HEK293 (cell line): Measurements from ENCODE around the gene VWA3B.

Experiments used
- KLF16 ChIP-seq: fragments of 450-650 bp; formaldehyde crosslinking; IDR thresholded peaks from 2 replicates; pipeline ENCODE4 v1.5.1; 2017; ENCODE audit warnings: missing biosample characterization, missing genetic modification characterization
- REPIN1 ChIP-seq: fragments of 450-650 bp; formaldehyde crosslinking; IDR thresholded peaks from 2 replicates; pipeline ENCODE4 v1.5.1; 2017; ENCODE audit warnings: missing biosample characterization, missing genetic modification characterization, low read depth
- YY1 ChIP-seq: fragments of 450-650 bp; formaldehyde crosslinking; IDR thresholded peaks from 2 replicates; pipeline ENCODE4 v1.5.1; 2018; ENCODE audit warnings: missing biosample characterization, missing genetic modification characterization
- ZBTB8A ChIP-seq: fragments of 450-650 bp; formaldehyde crosslinking; IDR thresholded peaks from 2 replicates; pipeline ENCODE4 v1.5.1; 2016; ENCODE audit warnings: missing biosample characterization, missing genetic modification characterization
- ZNF138 ChIP-seq: fragments of 450-650 bp; formaldehyde crosslinking; IDR thresholded peaks from 2 replicates; pipeline ENCODE4 v1.5.1; 2016; ENCODE audit warnings: missing biosample characterization, missing genetic modification characterization, borderline replicate concordance
- ZNF274 ChIP-seq, 2 experiments: fragments of 200-500 bp in 1 of 2; fragments of 450-650 bp in 1 of 2; sonication (Bioruptor generic) in 1 of 2; formaldehyde crosslinking in 1 of 2; IDR thresholded peaks; 2 replicates each; pipeline versions ENCODE4 v1.5.1 to v1.6.1; 2014 to 2016; ENCODE audit warnings: borderline replicate concordance in 1 of 2, inconsistent platforms in 1 of 2, low read length in 1 of 2, missing biosample characterization in 1 of 2, missing genetic modification characterization in 1 of 2
- ZNF423 ChIP-seq: fragments of 450-650 bp; formaldehyde crosslinking; IDR thresholded peaks from 2 replicates; pipeline ENCODE4 v1.5.1; 2016; ENCODE audit warnings: missing biosample characterization, missing genetic modification characterization
- TF ChIP-seq, protein P1 (sequence below): fragments of 450-650 bp; formaldehyde crosslinking; IDR thresholded peaks from 2 replicates; pipeline ENCODE4 v1.5.1; 2016; ENCODE audit warnings: missing biosample characterization, missing genetic modification characterization
- TF ChIP-seq, protein P2 (sequence below): fragments of 450-650 bp; formaldehyde crosslinking; IDR thresholded peaks from 2 replicates; pipeline ENCODE4 v1.5.1; 2016; ENCODE audit warnings: missing biosample characterization, missing genetic modification characterization
- TF ChIP-seq, protein P3 (sequence below): fragments of 450-650 bp; formaldehyde crosslinking; IDR thresholded peaks from 2 replicates; pipeline ENCODE4 v1.5.1; 2016; ENCODE audit warnings: missing biosample characterization, missing genetic modification characterization
- TF ChIP-seq, protein P4 (sequence below): fragments of 450-650 bp; formaldehyde crosslinking; IDR thresholded peaks from 2 replicates; pipeline ENCODE4 v1.5.1; 2016; ENCODE audit warnings: missing biosample characterization, missing genetic modification characterization
- TF ChIP-seq, protein P5 (sequence below): fragments of 450-650 bp; formaldehyde crosslinking; IDR thresholded peaks from 2 replicates; pipeline ENCODE4 v1.5.1; 2016; ENCODE audit warnings: missing biosample characterization, missing genetic modification characterization

DNA sequence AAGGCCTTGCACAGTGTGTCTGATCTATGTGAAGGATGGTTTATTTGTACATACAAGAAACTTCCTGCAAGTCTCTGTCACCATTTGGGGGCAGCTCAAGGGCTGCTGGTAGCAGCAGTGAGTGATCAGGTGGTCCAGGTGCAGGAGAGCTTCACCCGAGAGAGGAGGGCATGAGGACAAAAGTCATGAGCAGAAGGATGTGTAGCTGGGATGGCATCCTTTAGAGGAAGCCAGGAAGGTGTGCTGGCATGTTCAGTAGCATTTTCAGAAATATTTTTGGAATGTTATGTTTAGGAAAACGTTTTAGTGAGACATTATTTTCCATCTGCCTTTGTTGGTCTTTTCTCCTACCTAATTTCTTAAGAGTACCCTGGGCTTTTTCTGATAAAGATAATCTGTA is 31.9 kb downstream of the VWA3B start:
- TF ChIP-seq, protein P1, sequence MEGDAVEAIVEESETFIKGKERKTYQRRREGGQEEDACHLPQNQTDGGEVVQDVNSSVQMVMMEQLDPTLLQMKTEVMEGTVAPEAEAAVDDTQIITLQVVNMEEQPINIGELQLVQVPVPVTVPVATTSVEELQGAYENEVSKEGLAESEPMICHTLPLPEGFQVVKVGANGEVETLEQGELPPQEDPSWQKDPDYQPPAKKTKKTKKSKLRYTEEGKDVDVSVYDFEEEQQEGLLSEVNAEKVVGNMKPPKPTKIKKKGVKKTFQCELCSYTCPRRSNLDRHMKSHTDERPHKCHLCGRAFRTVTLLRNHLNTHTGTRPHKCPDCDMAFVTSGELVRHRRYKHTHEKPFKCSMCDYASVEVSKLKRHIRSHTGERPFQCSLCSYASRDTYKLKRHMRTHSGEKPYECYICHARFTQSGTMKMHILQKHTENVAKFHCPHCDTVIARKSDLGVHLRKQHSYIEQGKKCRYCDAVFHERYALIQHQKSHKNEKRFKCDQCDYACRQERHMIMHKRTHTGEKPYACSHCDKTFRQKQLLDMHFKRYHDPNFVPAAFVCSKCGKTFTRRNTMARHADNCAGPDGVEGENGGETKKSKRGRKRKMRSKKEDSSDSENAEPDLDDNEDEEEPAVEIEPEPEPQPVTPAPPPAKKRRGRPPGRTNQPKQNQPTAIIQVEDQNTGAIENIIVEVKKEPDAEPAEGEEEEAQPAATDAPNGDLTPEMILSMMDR (tag by site-specific recombination): no peak
- TF ChIP-seq, protein P2, sequence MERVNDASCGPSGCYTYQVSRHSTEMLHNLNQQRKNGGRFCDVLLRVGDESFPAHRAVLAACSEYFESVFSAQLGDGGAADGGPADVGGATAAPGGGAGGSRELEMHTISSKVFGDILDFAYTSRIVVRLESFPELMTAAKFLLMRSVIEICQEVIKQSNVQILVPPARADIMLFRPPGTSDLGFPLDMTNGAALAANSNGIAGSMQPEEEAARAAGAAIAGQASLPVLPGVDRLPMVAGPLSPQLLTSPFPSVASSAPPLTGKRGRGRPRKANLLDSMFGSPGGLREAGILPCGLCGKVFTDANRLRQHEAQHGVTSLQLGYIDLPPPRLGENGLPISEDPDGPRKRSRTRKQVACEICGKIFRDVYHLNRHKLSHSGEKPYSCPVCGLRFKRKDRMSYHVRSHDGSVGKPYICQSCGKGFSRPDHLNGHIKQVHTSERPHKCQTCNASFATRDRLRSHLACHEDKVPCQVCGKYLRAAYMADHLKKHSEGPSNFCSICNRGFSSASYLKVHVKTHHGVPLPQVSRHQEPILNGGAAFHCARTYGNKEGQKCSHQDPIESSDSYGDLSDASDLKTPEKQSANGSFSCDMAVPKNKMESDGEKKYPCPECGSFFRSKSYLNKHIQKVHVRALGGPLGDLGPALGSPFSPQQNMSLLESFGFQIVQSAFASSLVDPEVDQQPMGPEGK (tag by site-specific recombination): no peak
- TF ChIP-seq ZNF274 (IDR thresholded peaks at IDR 0.05; ENCODE audit: low read length): no peak
- no peak for TF ChIP-seq ZNF274 (tag by site-specific recombination; IDR thresholded peaks at IDR 0.05; ENCODE audit: borderline replicate concordance)
- TF ChIP-seq ZBTB8A: no peak
- no peak for TF ChIP-seq KLF16 (tag by site-specific recombination)
- no peak for TF ChIP-seq REPIN1
- no peak for TF ChIP-seq YY1 (tag by site-specific recombination)
- TF ChIP-seq, protein P3, sequence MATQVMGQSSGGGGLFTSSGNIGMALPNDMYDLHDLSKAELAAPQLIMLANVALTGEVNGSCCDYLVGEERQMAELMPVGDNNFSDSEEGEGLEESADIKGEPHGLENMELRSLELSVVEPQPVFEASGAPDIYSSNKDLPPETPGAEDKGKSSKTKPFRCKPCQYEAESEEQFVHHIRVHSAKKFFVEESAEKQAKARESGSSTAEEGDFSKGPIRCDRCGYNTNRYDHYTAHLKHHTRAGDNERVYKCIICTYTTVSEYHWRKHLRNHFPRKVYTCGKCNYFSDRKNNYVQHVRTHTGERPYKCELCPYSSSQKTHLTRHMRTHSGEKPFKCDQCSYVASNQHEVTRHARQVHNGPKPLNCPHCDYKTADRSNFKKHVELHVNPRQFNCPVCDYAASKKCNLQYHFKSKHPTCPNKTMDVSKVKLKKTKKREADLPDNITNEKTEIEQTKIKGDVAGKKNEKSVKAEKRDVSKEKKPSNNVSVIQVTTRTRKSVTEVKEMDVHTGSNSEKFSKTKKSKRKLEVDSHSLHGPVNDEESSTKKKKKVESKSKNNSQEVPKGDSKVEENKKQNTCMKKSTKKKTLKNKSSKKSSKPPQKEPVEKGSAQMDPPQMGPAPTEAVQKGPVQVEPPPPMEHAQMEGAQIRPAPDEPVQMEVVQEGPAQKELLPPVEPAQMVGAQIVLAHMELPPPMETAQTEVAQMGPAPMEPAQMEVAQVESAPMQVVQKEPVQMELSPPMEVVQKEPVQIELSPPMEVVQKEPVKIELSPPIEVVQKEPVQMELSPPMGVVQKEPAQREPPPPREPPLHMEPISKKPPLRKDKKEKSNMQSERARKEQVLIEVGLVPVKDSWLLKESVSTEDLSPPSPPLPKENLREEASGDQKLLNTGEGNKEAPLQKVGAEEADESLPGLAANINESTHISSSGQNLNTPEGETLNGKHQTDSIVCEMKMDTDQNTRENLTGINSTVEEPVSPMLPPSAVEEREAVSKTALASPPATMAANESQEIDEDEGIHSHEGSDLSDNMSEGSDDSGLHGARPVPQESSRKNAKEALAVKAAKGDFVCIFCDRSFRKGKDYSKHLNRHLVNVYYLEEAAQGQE (tag by site-specific recombination): no peak
- TF ChIP-seq, protein P4, sequence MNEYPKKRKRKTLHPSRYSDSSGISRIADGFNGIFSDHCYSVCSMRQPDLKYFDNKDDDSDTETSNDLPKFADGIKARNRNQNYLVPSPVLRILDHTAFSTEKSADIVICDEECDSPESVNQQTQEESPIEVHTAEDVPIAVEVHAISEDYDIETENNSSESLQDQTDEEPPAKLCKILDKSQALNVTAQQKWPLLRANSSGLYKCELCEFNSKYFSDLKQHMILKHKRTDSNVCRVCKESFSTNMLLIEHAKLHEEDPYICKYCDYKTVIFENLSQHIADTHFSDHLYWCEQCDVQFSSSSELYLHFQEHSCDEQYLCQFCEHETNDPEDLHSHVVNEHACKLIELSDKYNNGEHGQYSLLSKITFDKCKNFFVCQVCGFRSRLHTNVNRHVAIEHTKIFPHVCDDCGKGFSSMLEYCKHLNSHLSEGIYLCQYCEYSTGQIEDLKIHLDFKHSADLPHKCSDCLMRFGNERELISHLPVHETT (tag by site-specific recombination): no peak
- TF ChIP-seq ZNF138 (tag by site-specific recombination): no peak
- TF ChIP-seq, protein P5, sequence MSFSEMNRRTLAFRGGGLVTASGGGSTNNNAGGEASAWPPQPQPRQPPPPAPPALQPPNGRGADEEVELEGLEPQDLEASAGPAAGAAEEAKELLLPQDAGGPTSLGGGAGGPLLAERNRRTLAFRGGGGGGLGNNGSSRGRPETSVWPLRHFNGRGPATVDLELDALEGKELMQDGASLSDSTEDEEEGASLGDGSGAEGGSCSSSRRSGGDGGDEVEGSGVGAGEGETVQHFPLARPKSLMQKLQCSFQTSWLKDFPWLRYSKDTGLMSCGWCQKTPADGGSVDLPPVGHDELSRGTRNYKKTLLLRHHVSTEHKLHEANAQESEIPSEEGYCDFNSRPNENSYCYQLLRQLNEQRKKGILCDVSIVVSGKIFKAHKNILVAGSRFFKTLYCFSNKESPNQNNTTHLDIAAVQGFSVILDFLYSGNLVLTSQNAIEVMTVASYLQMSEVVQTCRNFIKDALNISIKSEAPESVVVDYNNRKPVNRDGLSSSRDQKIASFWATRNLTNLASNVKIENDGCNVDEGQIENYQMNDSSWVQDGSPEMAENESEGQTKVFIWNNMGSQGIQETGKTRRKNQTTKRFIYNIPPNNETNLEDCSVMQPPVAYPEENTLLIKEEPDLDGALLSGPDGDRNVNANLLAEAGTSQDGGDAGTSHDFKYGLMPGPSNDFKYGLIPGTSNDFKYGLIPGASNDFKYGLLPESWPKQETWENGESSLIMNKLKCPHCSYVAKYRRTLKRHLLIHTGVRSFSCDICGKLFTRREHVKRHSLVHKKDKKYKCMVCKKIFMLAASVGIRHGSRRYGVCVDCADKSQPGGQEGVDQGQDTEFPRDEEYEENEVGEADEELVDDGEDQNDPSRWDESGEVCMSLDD (tag by site-specific recombination): no peak
- TF ChIP-seq ZNF423 (tag by site-specific recombination): no peak
